Astrocyte (in vitro differentiated cells and primary cell): ENCODE data around the gene ATRIP. TPM values are rescaled to one million over a fixed set of nuclear protein-coding genes. Genes with fewer than 3 reads are reported as not detected.

Experiments used
- DNase-seq: peaks from one replicate; pipeline ENCODE4 v3.0.0-alpha.2; 2010; ENCODE audit warnings: low read depth
- FAIRE-seq: peaks from 2 replicates; lab custom pipeline; 2011; peaks lifted over from hg19 to GRCh38; lab: Jason Lieb, UNC
- H2AFZ ChIP-seq: 2 replicates; pipeline ENCODE4 v1.6.0; 2012; ENCODE audit warnings: low read depth, low read length, inconsistent platforms
- H3K27ac ChIP-seq: 2 replicates; pipeline ENCODE4 v1.5.1; 2011; ENCODE audit warnings: low read depth, low read length, inconsistent platforms
- H3K27me3 ChIP-seq: 2 replicates; pipeline ENCODE4 v1.6.0; 2011; ENCODE audit warnings: low read length, inconsistent platforms; ENCODE audit not compliant: insufficient read depth
- H3K36me3 ChIP-seq: 2 replicates; pipeline ENCODE4 v1.5.1; 2011; ENCODE audit warnings: low read length, inconsistent platforms; ENCODE audit not compliant: insufficient read depth
- H3K4me1 ChIP-seq: 2 replicates; pipeline ENCODE4 v1.5.1; 2011; ENCODE audit warnings: low read length, inconsistent platforms; ENCODE audit not compliant: insufficient read depth
- H3K4me2 ChIP-seq: 2 replicates; pipeline ENCODE4 v1.6.0; 2012; ENCODE audit warnings: low read length, inconsistent platforms
- H3K4me3 ChIP-seq: 2 replicates; pipeline ENCODE4 v1.5.1; 2011; ENCODE audit warnings: low read depth, mild to moderate bottlenecking, low read length, inconsistent platforms; ENCODE audit not compliant: insufficient read depth
- H3K79me2 ChIP-seq: 2 replicates; pipeline ENCODE4 v1.6.0; 2012; ENCODE audit warnings: mild to moderate bottlenecking, low read length, inconsistent platforms; ENCODE audit not compliant: insufficient read depth
- H3K9ac ChIP-seq: 2 replicates; pipeline ENCODE4 v1.6.0; 2012; ENCODE audit warnings: mild to moderate bottlenecking, low read length, inconsistent platforms
- H3K9me3 ChIP-seq: 2 replicates; pipeline ENCODE4 v1.5.1; 2012; ENCODE audit warnings: low read depth, mild to moderate bottlenecking, low read length, inconsistent platforms; ENCODE audit not compliant: insufficient read depth
- H4K20me1 ChIP-seq: 2 replicates; pipeline ENCODE4 v1.6.0; 2012; ENCODE audit warnings: low read length, inconsistent platforms; ENCODE audit not compliant: insufficient read depth
- H3K27ac Mint-ChIP-seq: one replicate; pipeline ENCODE4 v1.8.0; 2021; ENCODE audit warnings: mild to moderate bottlenecking, mixed read lengths; ENCODE audit not compliant: unreplicated experiment
- H3K27me3 Mint-ChIP-seq: one replicate; pipeline ENCODE4 v1.8.0; 2021; ENCODE audit warnings: low read depth, mixed read lengths; ENCODE audit not compliant: unreplicated experiment
- H3K36me3 Mint-ChIP-seq: one replicate; pipeline ENCODE4 v1.8.0; 2021; ENCODE audit warnings: low read depth, mixed read lengths; ENCODE audit not compliant: unreplicated experiment
- H3K4me1 Mint-ChIP-seq: one replicate; pipeline ENCODE4 v1.8.0; 2021; ENCODE audit warnings: low read depth, mixed read lengths; ENCODE audit not compliant: unreplicated experiment
- H3K4me3 Mint-ChIP-seq: one replicate; pipeline ENCODE4 v1.8.0; 2021; ENCODE audit warnings: mild to moderate bottlenecking, moderate library complexity, mixed read lengths; ENCODE audit not compliant: unreplicated experiment
- H3K9me3 Mint-ChIP-seq: one replicate; pipeline ENCODE4 v1.8.0; 2021; ENCODE audit warnings: mild to moderate bottlenecking, mixed read lengths; ENCODE audit not compliant: unreplicated experiment
- CTCF ChIP-seq: IDR thresholded peaks from 2 replicates; pipeline ENCODE4 v1.5.1; 2011; ENCODE audit warnings: low read depth, mild to moderate bottlenecking, inconsistent platforms, low read length, moderate library complexity; ENCODE audit not compliant: insufficient read depth
- EZH2 ChIP-seq: IDR thresholded peaks from 2 replicates; pipeline ENCODE4 v1.6.1; 2012; ENCODE audit warnings: mild to moderate bottlenecking, low read length, inconsistent platforms; ENCODE audit not compliant: insufficient read depth
- total RNA-seq: library from RNA; stranded (reverse); gene quantifications from 2 replicates; pipeline ENCODE4 v1.2.1, GENCODE V29; 2021

The ATRIP gene
- total RNA-seq, 1 donor from 2014 or later, result 6.2 TPM

DNA sequence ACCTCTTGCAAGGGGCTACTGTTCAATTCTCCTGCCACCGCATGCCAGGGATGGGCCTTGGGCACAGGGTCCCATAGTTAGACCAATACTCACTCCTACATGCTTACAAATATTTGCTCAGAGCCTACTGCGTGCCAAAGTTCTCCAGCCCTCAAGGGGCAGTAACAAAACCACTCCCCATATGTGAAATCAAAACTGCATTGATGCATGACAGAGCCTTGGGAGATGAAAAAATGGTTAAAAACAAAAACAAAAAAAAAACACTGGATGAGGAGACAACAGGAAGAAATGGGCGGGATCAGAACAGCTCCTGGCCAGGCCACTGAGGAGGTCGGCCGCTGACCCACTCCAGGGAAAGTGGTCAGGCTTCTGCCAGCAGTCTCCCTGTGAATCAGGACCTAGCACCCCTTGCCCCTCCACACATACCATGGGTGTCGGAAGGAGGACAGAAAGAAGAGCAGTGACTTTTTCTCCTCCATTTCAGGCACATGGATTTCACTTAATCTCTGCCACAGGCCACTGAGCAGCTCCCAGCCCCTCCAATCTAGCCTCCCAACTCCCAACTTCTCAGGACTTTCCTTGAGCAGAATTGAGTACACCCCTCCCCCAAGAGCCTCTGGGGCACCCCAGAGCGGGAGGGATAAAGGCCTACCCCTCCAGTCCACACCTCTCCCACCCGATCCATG, 19.4 kb upstream of the ATRIP start:
- Mint-ChIP-seq H3K27ac (no peak overlapping the region), H3K4me3 (peak overlapping the region; percentile 85), H3K36me3 (peaks cover 7% of the 10 kb centered on the region), H3K27me3 (no peaks in the 10 kb centered on the region), H3K4me1 (peaks cover 40% of the 10 kb centered on the region), H3K9me3 (no peaks in the 10 kb centered on the region)
- Histone ChIP-seq H3K4me2 (peak overlapping the region; percentile 97), H3K4me3 (no peak overlapping the region), H4K20me1 (peaks cover 62% of the 10 kb centered on the region), H3K9me3 (no peaks in the 10 kb centered on the region), H3K27ac (no peak overlapping the region), H3K79me2 (peaks cover 47% of the 10 kb centered on the region), H2AFZ (no peak overlapping the region), H3K4me1 (peaks cover 41% of the 10 kb centered on the region), H3K36me3 (peaks cover 3% of the 10 kb centered on the region), H3K9ac (no peak overlapping the region), H3K27me3 (no peaks in the 10 kb centered on the region)
- FAIRE-seq (no peak), DNase-seq (no peak)
- TF ChIP-seq EZH2 (no peak), CTCF (no peak)

- peaks cover 44% of the 10 kb centered on the region for H3K4me1 Mint-ChIP-seq
- no peak overlapping the region for H3K27ac Mint-ChIP-seq
- peaks cover 10% of the 10 kb centered on the region for H3K36me3 Mint-ChIP-seq
- DNase-seq, result no peak
- H3K4me2 ChIP-seq, result peak overlapping the region; percentile 97
- no peaks in the 10 kb centered on the region for H3K27me3 Mint-ChIP-seq
- H3K4me3 ChIP-seq, result peak overlapping the region; percentile 68
- H3K36me3 ChIP-seq, result peaks cover 7% of the 10 kb centered on the region
- H3K4me1 ChIP-seq, result peaks cover 46% of the 10 kb centered on the region
- no peak for FAIRE-seq
- no peak overlapping the region for H3K27ac ChIP-seq
- peaks cover 43% of the 10 kb centered on the region for H3K79me2 ChIP-seq
- TF ChIP-seq CTCF (no peak), EZH2 (no peak)
- H3K27me3 ChIP-seq, result no peaks in the 10 kb centered on the region
- peak overlapping the region; percentile 85 for H3K4me3 Mint-ChIP-seq
- H3K9ac ChIP-seq, result peak overlapping the region; percentile 84
- no peaks in the 10 kb centered on the region for H3K9me3 Mint-ChIP-seq
- no peak overlapping the region for H2AFZ ChIP-seq
- no peaks in the 10 kb centered on the region for H3K9me3 ChIP-seq
- H4K20me1 ChIP-seq, result peaks cover 57% of the 10 kb centered on the region
Observed at GRCh38 chr3:48427630-48427962, 18.9 kb upstream of the ATRIP start.

- Mint-ChIP-seq H3K27me3 (no peaks in the 10 kb centered on the region), H3K36me3 (peaks cover 8% of the 10 kb centered on the region), H3K4me1 (peaks cover 46% of the 10 kb centered on the region), H3K27ac (peak overlapping the region; percentile 80), H3K4me3 (peak overlapping the region; percentile 85), H3K9me3 (no peaks in the 10 kb centered on the region)
- no peak for DNase-seq
- peak overlapping the region; percentile 84 for H3K9ac ChIP-seq
- H3K79me2 ChIP-seq, result peaks cover 43% of the 10 kb centered on the region
- TF ChIP-seq CTCF, result no peak
- no peak for TF ChIP-seq EZH2
- H2AFZ ChIP-seq, result peak overlapping the region; percentile 56
- H3K27ac ChIP-seq, result no peak overlapping the region
- peaks cover 47% of the 10 kb centered on the region for H3K4me1 ChIP-seq
- H3K27me3 ChIP-seq, result no peaks in the 10 kb centered on the region
- H3K4me2 ChIP-seq, result peak overlapping the region; percentile 97
- peaks cover 52% of the 10 kb centered on the region for H4K20me1 ChIP-seq
- peak overlapping the region; percentile 68 for H3K4me3 ChIP-seq
- H3K9me3 ChIP-seq, result no peaks in the 10 kb centered on the region
- FAIRE-seq, result no peak
- peaks cover 7% of the 10 kb centered on the region for H3K36me3 ChIP-seq
Observed at GRCh38 chr3:48428088-48428571, 18.4 kb upstream of the ATRIP start.
